HepG2 (cell line): ENCODE data around the gene SLC19A1. TPM values are rescaled to one million over a fixed set of nuclear protein-coding genes. Genes with fewer than 3 reads are reported as not detected.

Experiments
- HOXA3 ChIP-seq: sonication (generic); formaldehyde crosslinking; IDR thresholded peaks from 2 replicates; pipeline ENCODE4 v1.5.0; 2020; ENCODE audit warnings: missing genetic modification reagents
- POGZ ChIP-seq: sonication (generic); formaldehyde crosslinking; IDR thresholded peaks from 2 replicates; pipeline ENCODE4 v1.4.0; 2020; ENCODE audit warnings: mild to moderate bottlenecking, missing genetic modification reagents
- REPIN1 ChIP-seq: sonication (generic); formaldehyde crosslinking; IDR thresholded peaks from 2 replicates; pipeline ENCODE4 v1.8.0; 2022; ENCODE audit warnings: missing genetic modification reagents, low read depth, mild to moderate bottlenecking, borderline replicate concordance
- TCF7L2 ChIP-seq: IDR thresholded peaks from 2 replicates; pipeline ENCODE4 v1.6.1; 2011; ENCODE audit warnings: mild to moderate bottlenecking, low read depth, low read length, moderate library complexity
- U2AF1 ChIP-seq: fragments of 200-400 bp; formaldehyde crosslinking; optimal IDR thresholded peaks from 2 replicates; pipeline ENCODE3; 2017; ENCODE audit warnings: mild to moderate bottlenecking, low read depth, low read length
- ZNF577 ChIP-seq: sonication (generic); formaldehyde crosslinking; IDR thresholded peaks from 2 replicates; pipeline ENCODE4 v1.4.0; 2020; ENCODE audit warnings: mild to moderate bottlenecking, low read depth, missing genetic modification reagents, borderline replicate concordance
- ZNF660 ChIP-seq: sonication (generic); formaldehyde crosslinking; IDR thresholded peaks from 2 replicates; pipeline ENCODE4 v1.5.1; 2020; ENCODE audit warnings: mild to moderate bottlenecking, low read depth, missing genetic modification reagents, borderline replicate concordance
- ZNF891 ChIP-seq: sonication (generic); formaldehyde crosslinking; IDR thresholded peaks from 2 replicates; pipeline ENCODE4 v1.5.0; 2020; ENCODE audit warnings: mild to moderate bottlenecking, missing genetic modification reagents
- ZSCAN21 ChIP-seq: sonication (generic); formaldehyde crosslinking; IDR thresholded peaks from 2 replicates; pipeline ENCODE4 v1.8.0; 2022; ENCODE audit warnings: mild to moderate bottlenecking, missing genetic modification reagents, moderate library complexity, borderline replicate concordance
- polyA plus RNA-seq, 8 experiments: library from polyadenylated mRNA; depleted of rRNA in 3 of 8; stranded (reverse) in 7 of 8; unstranded in 1 of 8; fragments of >200 nt; fragmentation: Illumina TruSeq in 4 of 8; extraction: Trizol in 4 of 8; gene quantifications; 2 replicates each; pipeline versions ENCODE4 v1.2.1 to v1.2.3, GENCODE V29; 2011 to 2016; ENCODE audit warnings: low read depth in 4 of 8, missing spikeins in 1 of 8, mixed read lengths in 1 of 8; ENCODE audit not compliant: insufficient read depth in 1 of 8
- total RNA-seq, 5 experiments: library from RNA; depleted of rRNA; stranded (reverse); fragments of >200 nt; fragmentation: Illumina TruSeq; extraction: Trizol; gene quantifications; 2 replicates each; pipeline ENCODE4 v1.2.3, GENCODE V29; 2016; ENCODE audit warnings: low read depth in 1 of 5
- TF ChIP-seq, protein P1 (sequence below): sonication (generic); formaldehyde crosslinking; IDR thresholded peaks from 2 replicates; pipeline ENCODE4 v1.4.0; 2020; ENCODE audit warnings: mild to moderate bottlenecking, missing genetic modification reagents, borderline replicate concordance
- TF ChIP-seq, protein P2 (sequence below): fragments of 450-650 bp; IDR thresholded peaks from 2 replicates; pipeline ENCODE4 v1.6.1; 2016
- TF ChIP-seq, protein P3 (sequence below): sonication (generic); formaldehyde crosslinking; IDR thresholded peaks from 2 replicates; pipeline ENCODE4 v1.4.0; 2020; ENCODE audit warnings: mild to moderate bottlenecking, missing genetic modification reagents
- TF ChIP-seq, protein P4 (sequence below): sonication (generic); formaldehyde crosslinking; IDR thresholded peaks from 2 replicates; pipeline ENCODE4 v1.5.1; 2020; ENCODE audit warnings: mild to moderate bottlenecking, missing genetic modification reagents, moderate library complexity
- TF ChIP-seq, protein P5 (sequence below): sonication (generic); formaldehyde crosslinking; IDR thresholded peaks from 2 replicates; pipeline ENCODE4 v1.4.0; 2020; ENCODE audit warnings: missing genetic modification reagents
- TF ChIP-seq, protein P6 (sequence below): sonication (generic); formaldehyde crosslinking; IDR thresholded peaks from 2 replicates; pipeline ENCODE4 v1.5.0; 2020; ENCODE audit warnings: mild to moderate bottlenecking, low read depth, missing genetic modification reagents, borderline replicate concordance

The SLC19A1 gene
- total and polyA plus RNA-seq, 2 of the 13 experiments (the other 11 are each of a cell fraction or from before 2014, with no cell fraction given), result 21.8 to 23.0 TPM

DNA sequence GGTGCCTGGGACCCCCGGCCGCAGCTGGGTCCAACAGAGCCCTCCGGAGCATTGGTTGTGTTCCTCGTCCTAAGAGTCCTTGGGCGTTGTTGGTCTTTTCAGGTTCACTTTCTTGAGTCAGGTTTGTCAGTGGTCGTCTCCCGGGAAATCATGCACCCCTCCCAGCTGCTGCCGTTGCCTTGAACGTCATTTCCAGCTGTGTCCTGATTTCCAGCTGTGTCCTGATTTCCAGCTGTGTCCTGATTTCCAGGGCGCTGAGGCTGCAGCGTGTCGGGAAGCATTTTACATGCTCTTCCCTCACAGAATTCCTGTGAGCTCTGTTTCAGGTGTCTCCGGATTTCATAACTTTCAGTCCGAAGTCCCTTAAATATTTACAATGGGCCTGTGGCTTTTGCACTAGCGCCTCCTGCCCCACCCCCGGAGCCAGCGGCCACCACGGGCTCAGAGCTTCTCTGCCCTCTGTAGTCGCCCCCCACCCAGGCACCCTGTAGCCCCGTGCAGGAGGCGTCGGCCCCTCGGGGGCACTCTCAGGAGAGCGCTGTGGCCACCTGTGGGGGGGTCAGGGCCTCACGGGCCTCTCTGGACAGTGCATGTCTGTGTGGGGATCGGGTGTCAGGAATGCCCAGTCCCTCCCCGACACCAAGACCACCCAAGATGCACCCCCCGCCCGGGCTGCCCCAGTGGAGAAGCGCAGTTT lies 70.6 kb downstream of the SLC19A1 start (continued):
- TF ChIP-seq, protein P1, sequence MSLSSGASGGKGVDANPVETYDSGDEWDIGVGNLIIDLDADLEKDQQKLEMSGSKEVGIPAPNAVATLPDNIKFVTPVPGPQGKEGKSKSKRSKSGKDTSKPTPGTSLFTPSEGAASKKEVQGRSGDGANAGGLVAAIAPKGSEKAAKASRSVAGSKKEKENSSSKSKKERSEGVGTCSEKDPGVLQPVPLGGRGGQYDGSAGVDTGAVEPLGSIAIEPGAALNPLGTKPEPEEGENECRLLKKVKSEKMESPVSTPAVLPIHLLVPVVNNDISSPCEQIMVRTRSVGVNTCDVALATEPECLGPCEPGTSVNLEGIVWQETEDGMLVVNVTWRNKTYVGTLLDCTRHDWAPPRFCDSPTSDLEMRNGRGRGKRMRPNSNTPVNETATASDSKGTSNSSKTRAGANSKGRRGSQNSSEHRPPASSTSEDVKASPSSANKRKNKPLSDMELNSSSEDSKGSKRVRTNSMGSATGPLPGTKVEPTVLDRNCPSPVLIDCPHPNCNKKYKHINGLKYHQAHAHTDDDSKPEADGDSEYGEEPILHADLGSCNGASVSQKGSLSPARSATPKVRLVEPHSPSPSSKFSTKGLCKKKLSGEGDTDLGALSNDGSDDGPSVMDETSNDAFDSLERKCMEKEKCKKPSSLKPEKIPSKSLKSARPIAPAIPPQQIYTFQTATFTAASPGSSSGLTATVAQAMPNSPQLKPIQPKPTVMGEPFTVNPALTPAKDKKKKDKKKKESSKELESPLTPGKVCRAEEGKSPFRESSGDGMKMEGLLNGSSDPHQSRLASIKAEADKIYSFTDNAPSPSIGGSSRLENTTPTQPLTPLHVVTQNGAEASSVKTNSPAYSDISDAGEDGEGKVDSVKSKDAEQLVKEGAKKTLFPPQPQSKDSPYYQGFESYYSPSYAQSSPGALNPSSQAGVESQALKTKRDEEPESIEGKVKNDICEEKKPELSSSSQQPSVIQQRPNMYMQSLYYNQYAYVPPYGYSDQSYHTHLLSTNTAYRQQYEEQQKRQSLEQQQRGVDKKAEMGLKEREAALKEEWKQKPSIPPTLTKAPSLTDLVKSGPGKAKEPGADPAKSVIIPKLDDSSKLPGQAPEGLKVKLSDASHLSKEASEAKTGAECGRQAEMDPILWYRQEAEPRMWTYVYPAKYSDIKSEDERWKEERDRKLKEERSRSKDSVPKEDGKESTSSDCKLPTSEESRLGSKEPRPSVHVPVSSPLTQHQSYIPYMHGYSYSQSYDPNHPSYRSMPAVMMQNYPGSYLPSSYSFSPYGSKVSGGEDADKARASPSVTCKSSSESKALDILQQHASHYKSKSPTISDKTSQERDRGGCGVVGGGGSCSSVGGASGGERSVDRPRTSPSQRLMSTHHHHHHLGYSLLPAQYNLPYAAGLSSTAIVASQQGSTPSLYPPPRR (CRISPR knock-in tag), result peak; percentile 88
- TF ChIP-seq ZSCAN21 (no peak), U2AF1 (no peak), REPIN1 (CRISPR knock-in tag) (0 out of 2 replicates have a peak, but pooled peaks have one; percentile 44), HOXA3 (peak; percentile 73; the same call in 1 of the 2 replicates), ZNF891 (no peak), TCF7L2 (no peak), ZNF577 (no peak), POGZ (CRISPR knock-in tag) (peak; percentile 30; the same call in 1 of the 2 replicates), ZNF660 (no peak)
- TF ChIP-seq, protein P2, sequence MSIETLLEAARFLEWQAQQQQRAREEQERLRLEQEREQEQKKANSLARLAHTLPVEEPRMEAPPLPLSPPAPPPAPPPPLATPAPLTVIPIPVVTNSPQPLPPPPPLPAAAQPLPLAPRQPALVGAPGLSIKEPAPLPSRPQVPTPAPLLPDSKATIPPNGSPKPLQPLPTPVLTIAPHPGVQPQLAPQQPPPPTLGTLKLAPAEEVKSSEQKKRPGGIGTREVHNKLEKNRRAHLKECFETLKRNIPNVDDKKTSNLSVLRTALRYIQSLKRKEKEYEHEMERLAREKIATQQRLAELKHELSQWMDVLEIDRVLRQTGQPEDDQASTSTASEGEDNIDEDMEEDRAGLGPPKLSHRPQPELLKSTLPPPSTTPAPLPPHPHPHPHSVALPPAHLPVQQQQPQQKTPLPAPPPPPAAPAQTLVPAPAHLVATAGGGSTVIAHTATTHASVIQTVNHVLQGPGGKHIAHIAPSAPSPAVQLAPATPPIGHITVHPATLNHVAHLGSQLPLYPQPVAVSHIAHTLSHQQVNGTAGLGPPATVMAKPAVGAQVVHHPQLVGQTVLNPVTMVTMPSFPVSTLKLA, result no peak
- TF ChIP-seq, protein P3, sequence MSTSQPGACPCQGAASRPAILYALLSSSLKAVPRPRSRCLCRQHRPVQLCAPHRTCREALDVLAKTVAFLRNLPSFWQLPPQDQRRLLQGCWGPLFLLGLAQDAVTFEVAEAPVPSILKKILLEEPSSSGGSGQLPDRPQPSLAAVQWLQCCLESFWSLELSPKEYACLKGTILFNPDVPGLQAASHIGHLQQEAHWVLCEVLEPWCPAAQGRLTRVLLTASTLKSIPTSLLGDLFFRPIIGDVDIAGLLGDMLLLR (CRISPR knock-in tag), result no peak
- TF ChIP-seq, protein P4, sequence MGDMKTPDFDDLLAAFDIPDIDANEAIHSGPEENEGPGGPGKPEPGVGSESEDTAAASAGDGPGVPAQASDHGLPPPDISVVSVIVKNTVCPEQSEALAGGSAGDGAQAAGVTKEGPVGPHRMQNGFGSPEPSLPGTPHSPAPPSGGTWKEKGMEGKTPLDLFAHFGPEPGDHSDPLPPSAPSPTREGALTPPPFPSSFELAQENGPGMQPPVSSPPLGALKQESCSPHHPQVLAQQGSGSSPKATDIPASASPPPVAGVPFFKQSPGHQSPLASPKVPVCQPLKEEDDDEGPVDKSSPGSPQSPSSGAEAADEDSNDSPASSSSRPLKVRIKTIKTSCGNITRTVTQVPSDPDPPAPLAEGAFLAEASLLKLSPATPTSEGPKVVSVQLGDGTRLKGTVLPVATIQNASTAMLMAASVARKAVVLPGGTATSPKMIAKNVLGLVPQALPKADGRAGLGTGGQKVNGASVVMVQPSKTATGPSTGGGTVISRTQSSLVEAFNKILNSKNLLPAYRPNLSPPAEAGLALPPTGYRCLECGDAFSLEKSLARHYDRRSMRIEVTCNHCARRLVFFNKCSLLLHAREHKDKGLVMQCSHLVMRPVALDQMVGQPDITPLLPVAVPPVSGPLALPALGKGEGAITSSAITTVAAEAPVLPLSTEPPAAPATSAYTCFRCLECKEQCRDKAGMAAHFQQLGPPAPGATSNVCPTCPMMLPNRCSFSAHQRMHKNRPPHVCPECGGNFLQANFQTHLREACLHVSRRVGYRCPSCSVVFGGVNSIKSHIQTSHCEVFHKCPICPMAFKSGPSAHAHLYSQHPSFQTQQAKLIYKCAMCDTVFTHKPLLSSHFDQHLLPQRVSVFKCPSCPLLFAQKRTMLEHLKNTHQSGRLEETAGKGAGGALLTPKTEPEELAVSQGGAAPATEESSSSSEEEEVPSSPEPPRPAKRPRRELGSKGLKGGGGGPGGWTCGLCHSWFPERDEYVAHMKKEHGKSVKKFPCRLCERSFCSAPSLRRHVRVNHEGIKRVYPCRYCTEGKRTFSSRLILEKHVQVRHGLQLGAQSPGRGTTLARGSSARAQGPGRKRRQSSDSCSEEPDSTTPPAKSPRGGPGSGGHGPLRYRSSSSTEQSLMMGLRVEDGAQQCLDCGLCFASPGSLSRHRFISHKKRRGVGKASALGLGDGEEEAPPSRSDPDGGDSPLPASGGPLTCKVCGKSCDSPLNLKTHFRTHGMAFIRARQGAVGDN (CRISPR knock-in tag), result peak; percentile 70
- TF ChIP-seq, protein P5, sequence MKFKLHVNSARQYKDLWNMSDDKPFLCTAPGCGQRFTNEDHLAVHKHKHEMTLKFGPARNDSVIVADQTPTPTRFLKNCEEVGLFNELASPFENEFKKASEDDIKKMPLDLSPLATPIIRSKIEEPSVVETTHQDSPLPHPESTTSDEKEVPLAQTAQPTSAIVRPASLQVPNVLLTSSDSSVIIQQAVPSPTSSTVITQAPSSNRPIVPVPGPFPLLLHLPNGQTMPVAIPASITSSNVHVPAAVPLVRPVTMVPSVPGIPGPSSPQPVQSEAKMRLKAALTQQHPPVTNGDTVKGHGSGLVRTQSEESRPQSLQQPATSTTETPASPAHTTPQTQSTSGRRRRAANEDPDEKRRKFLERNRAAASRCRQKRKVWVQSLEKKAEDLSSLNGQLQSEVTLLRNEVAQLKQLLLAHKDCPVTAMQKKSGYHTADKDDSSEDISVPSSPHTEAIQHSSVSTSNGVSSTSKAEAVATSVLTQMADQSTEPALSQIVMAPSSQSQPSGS (CRISPR knock-in tag), result peak; percentile 85
- TF ChIP-seq, protein P6, sequence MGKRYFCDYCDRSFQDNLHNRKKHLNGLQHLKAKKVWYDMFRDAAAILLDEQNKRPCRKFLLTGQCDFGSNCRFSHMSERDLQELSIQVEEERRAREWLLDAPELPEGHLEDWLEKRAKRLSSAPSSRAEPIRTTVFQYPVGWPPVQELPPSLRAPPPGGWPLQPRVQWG (CRISPR knock-in tag), result no peak
